ENCODE data around the gene APOBEC3B.

GRCh38 chr22:38966942-38967341 is 15.2 kb upstream of the APOBEC3B start:
- TF ChIP-seq POLR2AphosphoS5 (IDR thresholded peaks at IDR 0.05) (no peak), CTCF (IDR thresholded peaks at IDR 0.05) (no peak)

Data from breast epithelium (tissue), 3 donors.